DOHH2 (cell line): ENCODE results near the gene TUBB3.

ENCODE experiments used
- CTCF ChIP-seq: fragments of 200-600 bp; sonication (generic); IDR thresholded peaks from one replicate; pipeline ENCODE4 v1.5.1; 2014; ENCODE audit warnings: antibody characterized with exemption, mild to moderate bottlenecking, low read depth, low read length; ENCODE audit not compliant: poor library complexity, severe bottlenecking
- EZH2phosphoT487 ChIP-seq: fragments of 200-600 bp; sonication (generic); IDR thresholded peaks from 2 replicates; pipeline ENCODE4 v1.6.1; 2017; ENCODE audit warnings: borderline replicate concordance, mild to moderate bottlenecking, antibody characterized with exemption, low read length, moderate library complexity, mixed read lengths

DNA sequence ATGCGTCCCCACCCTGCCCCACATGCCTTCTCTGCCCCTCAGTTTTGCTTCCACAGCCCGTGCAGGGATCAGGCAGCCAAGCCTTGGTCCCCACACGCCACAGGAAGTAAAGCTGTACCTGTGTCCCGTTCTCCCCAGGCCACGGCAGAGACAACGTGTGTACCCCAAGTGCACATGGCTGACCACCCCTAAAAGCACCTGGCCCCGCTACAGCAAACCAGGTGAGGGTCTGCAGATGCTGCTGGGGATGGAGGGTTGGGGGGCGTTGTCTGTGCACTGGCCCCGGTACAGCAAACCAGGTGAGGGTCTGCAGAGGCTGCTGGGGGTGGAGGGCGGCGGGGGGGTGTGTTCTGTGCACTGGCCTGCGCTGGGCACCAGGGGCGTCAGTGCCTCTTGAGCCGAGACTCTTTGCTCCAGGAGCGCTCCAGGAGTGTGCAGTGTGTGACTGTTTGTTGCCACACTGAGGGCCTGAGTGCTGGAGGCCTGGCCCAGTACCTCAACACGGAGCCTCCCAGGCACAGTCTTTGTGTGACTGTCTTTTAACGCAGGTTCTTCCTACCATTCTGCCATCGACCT, 31.0 kb upstream of the TUBB3 start:
- TF ChIP-seq CTCF: no peak
- TF ChIP-seq EZH2phosphoT487: no peak
